Brain microvascular endothelial cell (primary cell): ENCODE data around the gene TEX26.
A peak's percentile ranks its signal among the peaks of the same experiment; 100 is the strongest.

Experiments
- DNase-seq: peaks from one replicate; pipeline ENCODE4 v3.0.0-alpha.2; 2020
- H3K27ac ChIP-seq: fragments of 250-450 bp; sonication (Bioruptor Pico); 2 replicates; pipeline ENCODE4 v1.5.1; 2020; ENCODE audit warnings: mild to moderate bottlenecking, moderate library complexity
- H3K27me3 ChIP-seq: fragments of 250-450 bp; sonication (Bioruptor Pico); replicated peaks from 2 replicates; pipeline ENCODE4 v1.5.1; 2020; ENCODE audit warnings: mild to moderate bottlenecking
- H3K36me3 ChIP-seq: fragments of 250-450 bp; sonication (Bioruptor Pico); replicated peaks from 2 replicates; pipeline ENCODE4 v1.5.1; 2020; ENCODE audit warnings: mild to moderate bottlenecking
- H3K4me3 ChIP-seq: 2 replicates; pipeline ENCODE4 v1.5.1; 2011; ENCODE audit warnings: low read depth, mild to moderate bottlenecking, control low read depth, low read length, moderate library complexity
- CTCF ChIP-seq: IDR thresholded peaks from 2 replicates; pipeline ENCODE4 v1.5.1; 2011; ENCODE audit warnings: low read depth, mild to moderate bottlenecking, moderate library complexity, low read length, control low read depth, inconsistent platforms; ENCODE audit errors: missing control alignments
- in situ Hi-C: cut with HindIII; loops from 2 replicates; pipeline ENCODE4 v1.10.0; 2017; ENCODE audit warnings: low sequenced_read_pairs, low pct_ligation_motif_present

Gene TEX26

GRCh38 chr13:30928978-30929377 lies 3.5 kb upstream of the TEX26 start:
- in situ Hi-C loops = no loop called here
- Histone ChIP-seq H3K27ac (no peak overlapping the region), H3K27me3 (no peaks in the 10 kb centered on the region), H3K36me3 (no peaks in the 10 kb centered on the region), H3K4me3 (no peak overlapping the region)
- no peak for TF ChIP-seq CTCF
- no peak for DNase-seq

- no peak overlapping the region for H3K27ac ChIP-seq
- no peaks in the 10 kb centered on the region for H3K27me3 ChIP-seq
- no peak overlapping the region for H3K4me3 ChIP-seq
- no peak for TF ChIP-seq CTCF
- in situ Hi-C loops = no loop called here
- DNase-seq = no peak
- H3K36me3 ChIP-seq = no peaks in the 10 kb centered on the region
Observed at GRCh38 chr13:30933354-30933670, 856 bp downstream of the TEX26 start.

GRCh38 chr13:30934381-30934780 lies 1.9 kb downstream of the TEX26 start:
- H3K27me3 ChIP-seq = no peaks in the 10 kb centered on the region
- in situ Hi-C loops = no loop called here
- H3K4me3 ChIP-seq = no peak overlapping the region
- DNase-seq = no peak
- H3K27ac ChIP-seq = no peak overlapping the region
- no peaks in the 10 kb centered on the region for H3K36me3 ChIP-seq
- peak; percentile 48 for TF ChIP-seq CTCF

- no peak overlapping the region for H3K4me3 ChIP-seq
- H3K36me3 ChIP-seq = no peaks in the 10 kb centered on the region
- no peak overlapping the region for H3K27ac ChIP-seq
- H3K27me3 ChIP-seq = no peaks in the 10 kb centered on the region
- TF ChIP-seq CTCF = no peak
- in situ Hi-C loops = no loop called here
- no peak for DNase-seq
Observed at GRCh38 chr13:30934803-30935202, 2.3 kb downstream of the TEX26 start.

GRCh38 chr13:30936971-30937370 lies 4.5 kb downstream of the TEX26 start:
- TF ChIP-seq CTCF = no peak
- Histone ChIP-seq H3K27me3 (no peaks in the 10 kb centered on the region), H3K27ac (no peak overlapping the region), H3K4me3 (no peak overlapping the region), H3K36me3 (no peaks in the 10 kb centered on the region)
- DNase-seq = no peak
- in situ Hi-C loops = no loop called here

GRCh38 chr13:30943881-30944280 lies 11.4 kb downstream of the TEX26 start:
- Histone ChIP-seq H3K4me3 (no peak overlapping the region), H3K27me3 (no peaks in the 10 kb centered on the region), H3K36me3 (no peaks in the 10 kb centered on the region), H3K27ac (no peak overlapping the region)
- no peak for DNase-seq
- no peak for TF ChIP-seq CTCF
- in situ Hi-C loops = no loop called here
